ENCODE results near the gene SP1. TPM values are rescaled to one million over a fixed set of nuclear protein-coding genes. Genes with fewer than 3 reads are reported as not detected.

SP1 gene
- total and polyA plus RNA-seq, 2 experiments from 2014 or later: 11.4 to 53.0 TPM

DNA sequence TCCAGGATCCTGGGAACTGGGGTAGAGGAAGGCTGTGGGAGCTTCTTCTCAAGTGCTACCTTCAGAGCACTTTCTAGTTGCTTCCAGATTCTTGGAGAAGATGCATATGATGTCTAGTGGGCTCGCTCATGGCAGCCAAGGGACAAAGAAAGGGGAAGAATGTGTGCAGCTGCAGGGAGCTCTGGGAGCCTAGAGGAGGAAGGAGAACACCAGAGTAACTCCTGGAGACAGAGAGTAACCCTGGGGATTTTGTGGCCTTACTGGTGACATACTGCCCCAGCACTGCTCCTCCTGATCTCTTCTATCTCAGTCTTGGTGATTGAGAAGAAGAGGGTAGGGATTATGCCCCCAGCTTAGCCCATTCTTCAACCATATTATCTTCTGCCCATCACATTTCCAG, 33.5 kb upstream of the SP1 start:
- H3K36me3 ChIP-seq: no peaks in the 10 kb centered on the region
- H3K27ac ChIP-seq: no peak overlapping the region
- DNase-seq (ENCODE audit: low read depth in 1 of 2, low spot score in 1 of 2): no peak
- no peaks in the 10 kb centered on the region for H3K4me1 ChIP-seq (ENCODE audit: low read depth)
- TF ChIP-seq CTCF (IDR thresholded peaks at IDR 0.05; ENCODE audit: low read depth, low read length): no peak
- H3K4me3 ChIP-seq: no peak overlapping the region
- H3K9me3 ChIP-seq (ENCODE audit: low read depth): no peaks in the 10 kb centered on the region
- H3K27me3 ChIP-seq: no peaks in the 10 kb centered on the region

DNA sequence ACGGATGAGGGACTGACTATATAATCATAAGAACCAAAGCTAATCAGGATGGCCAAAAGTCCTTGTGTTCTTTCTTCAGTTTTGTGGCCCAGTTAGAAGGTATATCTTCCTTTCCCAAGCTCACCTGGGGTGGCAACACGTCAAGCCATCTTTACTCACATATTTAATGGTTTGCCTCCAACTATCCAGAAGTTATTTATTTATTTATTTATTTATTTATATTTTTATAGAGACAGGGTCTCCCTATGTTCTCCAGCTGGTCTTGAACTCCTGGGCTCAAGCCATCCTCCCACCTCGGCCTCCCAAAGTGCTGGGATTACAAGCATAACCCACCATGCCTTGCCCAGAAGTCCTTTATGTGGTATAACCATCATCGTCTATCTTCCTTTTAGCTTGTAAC, 32.1 kb upstream of the SP1 start:
- H3K4me3 ChIP-seq: no peak overlapping the region
- no peaks in the 10 kb centered on the region for H3K36me3 ChIP-seq
- no peak for DNase-seq (ENCODE audit: low read depth in 1 of 2, low spot score in 1 of 2)
- no peak for TF ChIP-seq CTCF (IDR thresholded peaks at IDR 0.05; ENCODE audit: low read depth, low read length)
- no peaks in the 10 kb centered on the region for H3K4me1 ChIP-seq (ENCODE audit: low read depth)
- no peaks in the 10 kb centered on the region for H3K9me3 ChIP-seq (ENCODE audit: low read depth)
- H3K27ac ChIP-seq: no peak overlapping the region
- no peaks in the 10 kb centered on the region for H3K27me3 ChIP-seq

GRCh38 chr12:53352331-53353256, 27.4 kb upstream of the SP1 start:
- H3K9me3 ChIP-seq (ENCODE audit: low read depth): no peaks in the 10 kb centered on the region
- TF ChIP-seq CTCF (IDR thresholded peaks at IDR 0.05; ENCODE audit: low read depth, low read length): peak; percentile 84
- no peaks in the 10 kb centered on the region for H3K36me3 ChIP-seq
- DNase-seq (ENCODE audit: low read depth in 1 of 2, low spot score in 1 of 2): peak; percentile 91 to 93
- no peak overlapping the region for H3K4me3 ChIP-seq
- H3K4me1 ChIP-seq (ENCODE audit: low read depth): no peaks in the 10 kb centered on the region
- no peak overlapping the region for H3K27ac ChIP-seq
- H3K27me3 ChIP-seq: no peaks in the 10 kb centered on the region

DNA sequence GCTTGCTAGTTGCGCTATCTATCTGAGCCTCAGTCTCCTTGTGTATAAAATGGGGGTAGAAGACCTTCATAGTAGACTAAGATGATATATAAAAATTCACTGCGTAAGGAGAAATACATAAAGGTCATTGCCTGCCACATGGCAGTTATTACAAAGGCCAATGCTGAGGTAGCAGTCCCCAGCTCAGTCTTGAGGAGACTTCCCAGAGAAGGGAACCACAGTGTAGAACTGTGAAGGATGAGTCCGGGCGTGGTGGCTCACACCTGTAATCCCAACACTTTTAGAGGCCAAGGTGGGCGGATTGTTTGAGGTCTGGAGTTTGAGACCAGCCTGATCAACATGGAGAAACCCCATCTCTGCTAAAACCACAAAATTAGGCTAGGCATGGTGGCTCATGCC, 26.7 kb upstream of the SP1 start:
- no peaks in the 10 kb centered on the region for H3K27me3 ChIP-seq
- no peak overlapping the region for H3K27ac ChIP-seq
- H3K4me1 ChIP-seq (ENCODE audit: low read depth): no peaks in the 10 kb centered on the region
- no peak for DNase-seq (ENCODE audit: low read depth in 1 of 2, low spot score in 1 of 2)
- H3K36me3 ChIP-seq: no peaks in the 10 kb centered on the region
- H3K4me3 ChIP-seq: no peak overlapping the region
- no peaks in the 10 kb centered on the region for H3K9me3 ChIP-seq (ENCODE audit: low read depth)
- no peak for TF ChIP-seq CTCF (IDR thresholded peaks at IDR 0.05; ENCODE audit: low read depth, low read length)

GRCh38 chr12:53355121-53355520, 24.9 kb upstream of the SP1 start:
- H3K4me3 ChIP-seq: no peak overlapping the region
- no peaks in the 10 kb centered on the region for H3K27me3 ChIP-seq
- no peaks in the 10 kb centered on the region for H3K9me3 ChIP-seq (ENCODE audit: low read depth)
- no peaks in the 10 kb centered on the region for H3K4me1 ChIP-seq (ENCODE audit: low read depth)
- no peak for DNase-seq (ENCODE audit: low read depth in 1 of 2, low spot score in 1 of 2)
- H3K27ac ChIP-seq: no peak overlapping the region
- no peaks in the 10 kb centered on the region for H3K36me3 ChIP-seq
- no peak for TF ChIP-seq CTCF (IDR thresholded peaks at IDR 0.05; ENCODE audit: low read depth, low read length)

Measured in cardiac muscle cell (in vitro differentiated cells and primary cell).